ENCODE results near the gene KIF20B. TPM values are rescaled to one million over a fixed set of nuclear protein-coding genes. Genes with fewer than 3 reads are reported as not detected.

KIF20B gene
- polyA plus RNA-seq, 1 donor (not counting 4 experiments of a cell fraction or from before 2014, with no cell fraction given) = 9.2 TPM

GRCh38 chr10:89785095-89785494 is 83.7 kb downstream of the KIF20B start:
- no peaks in the 10 kb centered on the region for H3K9me3 ChIP-seq (ENCODE audit: control insufficient read depth, low read depth, low read length)
- TF ChIP-seq EZH2 (IDR thresholded peaks at IDR 0.05; ENCODE audit: low read length) = no peak
- no peak for TF ChIP-seq CTCF (optimal IDR thresholded peaks at IDR 0.05 in 1 of 3, IDR thresholded peaks at IDR 0.05 in 1 of 3, conservative IDR thresholded peaks at IDR 0.05 in 1 of 3; ENCODE audit: extremely low read depth in 1 of 3, insufficient read depth in 2 of 3, low read length in 3 of 3)
- DNase-seq (ENCODE audit: low read depth, low spot score) (no peak), FAIRE-seq (no peak)
- H3K9ac ChIP-seq (ENCODE audit: control insufficient read depth, extremely low read depth, insufficient read depth, low read length) = no peak overlapping the region
- no peak overlapping the region for H3K4me3 ChIP-seq (ENCODE audit: control insufficient read depth in 2 of 3, extremely low read depth in 1 of 3, insufficient read depth in 2 of 3, low read depth in 1 of 3, low read length in 3 of 3)
- H3K4me2 ChIP-seq (ENCODE audit: control insufficient read depth, extremely low read depth, insufficient read depth, low read depth, low read length) = no peak overlapping the region
- no peaks in the 10 kb centered on the region for H3K36me3 ChIP-seq (ENCODE audit: control insufficient read depth in 2 of 2, extremely low read depth in 1 of 2, insufficient read depth in 2 of 2, low read length in 2 of 2)
- H2AFZ ChIP-seq (ENCODE audit: control insufficient read depth, low read length) = no peak overlapping the region
- no peaks in the 10 kb centered on the region for H3K9me1 ChIP-seq (ENCODE audit: control insufficient read depth, extremely low read depth, insufficient read depth, low read length)
- no peaks in the 10 kb centered on the region for H3K4me1 ChIP-seq (ENCODE audit: control insufficient read depth, extremely low read depth, insufficient read depth, low read length)
- H3K79me2 ChIP-seq (ENCODE audit: control insufficient read depth, insufficient read depth, low read length) = no peaks in the 10 kb centered on the region
- H3K27ac ChIP-seq (ENCODE audit: control insufficient read depth, insufficient read depth, low read length) = no peak overlapping the region
- H3K27me3 ChIP-seq (ENCODE audit: control insufficient read depth, extremely low read depth, insufficient read depth, low read length) = no peaks in the 10 kb centered on the region
- dilution Hi-C loops (cut with MboI; ENCODE audit: extremely low pct_ligation_motif_present, low sequenced_read_pairs) = no loop called here
- no peaks in the 10 kb centered on the region for H4K20me1 ChIP-seq (ENCODE audit: control insufficient read depth, extremely low read depth, insufficient read depth, low read length)

GRCh38 chr10:89789188-89789877 is 87.9 kb downstream of the KIF20B start:
- Histone ChIP-seq H3K4me1 (ENCODE audit: control insufficient read depth, extremely low read depth, insufficient read depth, low read length) (no peaks in the 10 kb centered on the region), H3K4me2 (ENCODE audit: control insufficient read depth, extremely low read depth, insufficient read depth, low read depth, low read length) (no peak overlapping the region), H4K20me1 (ENCODE audit: control insufficient read depth, extremely low read depth, insufficient read depth, low read length) (no peaks in the 10 kb centered on the region), H3K9me1 (ENCODE audit: control insufficient read depth, extremely low read depth, insufficient read depth, low read length) (no peaks in the 10 kb centered on the region), H3K79me2 (ENCODE audit: control insufficient read depth, insufficient read depth, low read length) (no peaks in the 10 kb centered on the region), H3K27ac (ENCODE audit: control insufficient read depth, insufficient read depth, low read length) (no peak overlapping the region), H3K36me3 (ENCODE audit: control insufficient read depth in 2 of 2, extremely low read depth in 1 of 2, insufficient read depth in 2 of 2, low read length in 2 of 2) (no peaks in the 10 kb centered on the region), H3K4me3 (ENCODE audit: control insufficient read depth in 2 of 3, extremely low read depth in 1 of 3, insufficient read depth in 2 of 3, low read depth in 1 of 3, low read length in 3 of 3) (no peak overlapping the region), H3K9ac (ENCODE audit: control insufficient read depth, extremely low read depth, insufficient read depth, low read length) (no peak overlapping the region), H3K27me3 (ENCODE audit: control insufficient read depth, extremely low read depth, insufficient read depth, low read length) (no peaks in the 10 kb centered on the region), H2AFZ (ENCODE audit: control insufficient read depth, low read length) (no peak overlapping the region), H3K9me3 (ENCODE audit: control insufficient read depth, low read depth, low read length) (no peaks in the 10 kb centered on the region)
- DNase-seq (ENCODE audit: low read depth, low spot score) (no peak), FAIRE-seq (no peak)
- no peak for TF ChIP-seq CTCF (optimal IDR thresholded peaks at IDR 0.05 in 1 of 3, IDR thresholded peaks at IDR 0.05 in 1 of 3, conservative IDR thresholded peaks at IDR 0.05 in 1 of 3; ENCODE audit: extremely low read depth in 1 of 3, insufficient read depth in 2 of 3, low read length in 3 of 3)
- TF ChIP-seq EZH2 (IDR thresholded peaks at IDR 0.05; ENCODE audit: low read length) = no peak
- dilution Hi-C loops (cut with MboI; ENCODE audit: extremely low pct_ligation_motif_present, low sequenced_read_pairs) = no loop called here

Data from keratinocyte (primary cell).